ENCODE measurements around the gene TECRL. TPM values are rescaled to one million over a fixed set of nuclear protein-coding genes. Genes with fewer than 3 reads are reported as not detected.

The TECRL gene
- total RNA-seq, 1 donor from 2014 or later, result not detected

DNA sequence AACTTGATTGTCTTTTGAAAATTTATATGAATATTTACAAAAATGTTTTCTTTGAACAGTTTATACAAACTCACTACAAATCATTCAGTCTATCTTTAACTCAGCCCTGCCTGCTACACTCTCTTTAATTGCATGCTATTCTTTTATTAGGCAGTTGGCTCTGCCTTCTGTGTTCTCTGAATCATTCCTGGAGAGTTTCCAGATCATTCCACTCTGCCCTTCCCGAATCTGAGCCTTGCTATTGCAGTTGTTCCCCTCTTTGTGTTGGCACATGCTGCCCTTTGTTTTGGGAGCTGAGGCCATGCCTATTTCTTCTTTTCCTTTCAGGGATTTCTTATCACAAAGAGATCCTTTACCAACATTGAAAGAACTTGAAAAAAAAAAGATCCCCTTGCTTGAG is 8.7 kb upstream of the TECRL start:
- Mint-ChIP-seq H3K4me3 (ENCODE audit: unreplicated experiment) (no peak overlapping the region), H3K9me3 (ENCODE audit: unreplicated experiment) (no peaks in the 10 kb centered on the region), H3K27ac (ENCODE audit: unreplicated experiment) (no peak overlapping the region), H3K27me3 (ENCODE audit: low read depth, unreplicated experiment) (no peaks in the 10 kb centered on the region), H3K4me1 (ENCODE audit: low read depth, unreplicated experiment) (no peaks in the 10 kb centered on the region), H3K36me3 (ENCODE audit: low read depth, unreplicated experiment) (no peaks in the 10 kb centered on the region)
- no peak overlapping the region for H3K9ac ChIP-seq (ENCODE audit: low read length)
- DNase-seq (ENCODE audit: low read depth) (peak; percentile 4), FAIRE-seq (no peak)
- no peaks in the 10 kb centered on the region for H4K20me1 ChIP-seq (ENCODE audit: insufficient read depth, low read length)
- no peaks in the 10 kb centered on the region for H3K9me3 ChIP-seq (ENCODE audit: insufficient read depth, low read depth, low read length)
- TF ChIP-seq, protein P1, sequence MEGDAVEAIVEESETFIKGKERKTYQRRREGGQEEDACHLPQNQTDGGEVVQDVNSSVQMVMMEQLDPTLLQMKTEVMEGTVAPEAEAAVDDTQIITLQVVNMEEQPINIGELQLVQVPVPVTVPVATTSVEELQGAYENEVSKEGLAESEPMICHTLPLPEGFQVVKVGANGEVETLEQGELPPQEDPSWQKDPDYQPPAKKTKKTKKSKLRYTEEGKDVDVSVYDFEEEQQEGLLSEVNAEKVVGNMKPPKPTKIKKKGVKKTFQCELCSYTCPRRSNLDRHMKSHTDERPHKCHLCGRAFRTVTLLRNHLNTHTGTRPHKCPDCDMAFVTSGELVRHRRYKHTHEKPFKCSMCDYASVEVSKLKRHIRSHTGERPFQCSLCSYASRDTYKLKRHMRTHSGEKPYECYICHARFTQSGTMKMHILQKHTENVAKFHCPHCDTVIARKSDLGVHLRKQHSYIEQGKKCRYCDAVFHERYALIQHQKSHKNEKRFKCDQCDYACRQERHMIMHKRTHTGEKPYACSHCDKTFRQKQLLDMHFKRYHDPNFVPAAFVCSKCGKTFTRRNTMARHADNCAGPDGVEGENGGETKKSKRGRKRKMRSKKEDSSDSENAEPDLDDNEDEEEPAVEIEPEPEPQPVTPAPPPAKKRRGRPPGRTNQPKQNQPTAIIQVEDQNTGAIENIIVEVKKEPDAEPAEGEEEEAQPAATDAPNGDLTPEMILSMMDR (IDR thresholded peaks at IDR 0.05; ENCODE audit: insufficient read depth, low read depth, low read length), result no peak
- no peak for TF ChIP-seq EZH2 (IDR thresholded peaks at IDR 0.05; ENCODE audit: insufficient read depth, low read length)
- H3K4me3 ChIP-seq (ENCODE audit: insufficient read depth, low read depth, low read length), result no peak overlapping the region
- H3K27ac ChIP-seq (ENCODE audit: low read depth, low read length), result no peak overlapping the region
- no peaks in the 10 kb centered on the region for H3K27me3 ChIP-seq (ENCODE audit: insufficient read depth, low read length)
- no peaks in the 10 kb centered on the region for H3K79me2 ChIP-seq (ENCODE audit: insufficient read depth, low read length)
- no peak overlapping the region for H3K4me2 ChIP-seq (ENCODE audit: low read length)
- H3K4me1 ChIP-seq (ENCODE audit: insufficient read depth, low read length), result no peaks in the 10 kb centered on the region
- peak overlapping the region; percentile 60 for H2AFZ ChIP-seq (ENCODE audit: low read depth, low read length)
- H3K36me3 ChIP-seq (ENCODE audit: insufficient read depth, low read length), result no peaks in the 10 kb centered on the region

DNA sequence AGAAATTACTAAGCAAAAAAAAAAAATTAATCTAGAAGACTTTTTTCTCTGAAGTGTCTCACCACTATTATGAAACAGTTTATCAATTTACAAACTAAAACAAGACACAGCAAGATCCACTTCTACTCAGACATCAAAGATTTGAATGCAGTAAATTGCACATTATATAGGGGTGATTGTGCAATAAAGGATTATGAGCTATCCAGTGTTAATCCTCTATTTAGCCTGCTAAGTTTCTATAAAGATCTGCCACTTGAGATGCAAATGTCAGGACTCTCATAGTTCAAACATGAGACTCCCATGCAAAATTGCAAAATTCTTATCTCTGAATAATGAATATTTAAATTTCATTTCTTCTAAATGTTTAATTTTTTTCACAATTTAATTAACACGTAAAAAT is 2.2 kb downstream of the TECRL start:
- H3K4me1 ChIP-seq (ENCODE audit: insufficient read depth, low read length), result no peaks in the 10 kb centered on the region
- H3K4me3 ChIP-seq (ENCODE audit: insufficient read depth, low read depth, low read length), result no peak overlapping the region
- TF ChIP-seq EZH2 (IDR thresholded peaks at IDR 0.05; ENCODE audit: insufficient read depth, low read length), result no peak
- TF ChIP-seq, protein P1 (IDR thresholded peaks at IDR 0.05; ENCODE audit: insufficient read depth, low read depth, low read length), result no peak
- DNase-seq (ENCODE audit: low read depth) (no peak), FAIRE-seq (no peak)
- Mint-ChIP-seq H3K27ac (ENCODE audit: unreplicated experiment) (no peak overlapping the region), H3K9me3 (ENCODE audit: unreplicated experiment) (no peaks in the 10 kb centered on the region), H3K27me3 (ENCODE audit: low read depth, unreplicated experiment) (no peaks in the 10 kb centered on the region), H3K36me3 (ENCODE audit: low read depth, unreplicated experiment) (no peaks in the 10 kb centered on the region), H3K4me3 (ENCODE audit: unreplicated experiment) (no peak overlapping the region), H3K4me1 (ENCODE audit: low read depth, unreplicated experiment) (no peaks in the 10 kb centered on the region)
- no peaks in the 10 kb centered on the region for H3K27me3 ChIP-seq (ENCODE audit: insufficient read depth, low read length)
- no peak overlapping the region for H3K9ac ChIP-seq (ENCODE audit: low read length)
- no peaks in the 10 kb centered on the region for H3K79me2 ChIP-seq (ENCODE audit: insufficient read depth, low read length)
- no peak overlapping the region for H2AFZ ChIP-seq (ENCODE audit: low read depth, low read length)
- H3K9me3 ChIP-seq (ENCODE audit: insufficient read depth, low read depth, low read length), result no peaks in the 10 kb centered on the region
- no peak overlapping the region for H3K4me2 ChIP-seq (ENCODE audit: low read length)
- H3K27ac ChIP-seq (ENCODE audit: low read depth, low read length), result no peak overlapping the region
- H4K20me1 ChIP-seq (ENCODE audit: insufficient read depth, low read length), result no peaks in the 10 kb centered on the region
- no peaks in the 10 kb centered on the region for H3K36me3 ChIP-seq (ENCODE audit: insufficient read depth, low read length)

DNA sequence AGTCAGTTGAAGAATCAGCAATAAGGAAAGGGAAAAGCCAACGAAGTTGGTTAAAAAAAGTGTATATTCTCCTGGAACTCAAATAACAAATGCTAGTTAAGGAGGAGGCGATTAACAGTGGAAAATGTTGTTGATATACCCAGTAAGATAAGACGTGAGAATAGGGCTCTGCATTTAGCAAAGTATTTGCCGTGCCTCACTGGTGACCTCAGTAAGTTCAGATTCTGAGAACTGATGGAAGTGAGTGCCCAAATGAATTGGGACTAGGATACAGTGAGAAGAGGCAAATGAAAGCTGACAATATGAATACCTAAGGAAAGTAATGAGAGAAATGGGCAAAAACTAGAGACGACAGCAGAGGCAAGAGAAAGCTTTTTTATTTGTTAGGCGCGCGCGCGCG is 3.5 kb downstream of the TECRL start:
- Histone ChIP-seq H4K20me1 (ENCODE audit: insufficient read depth, low read length) (no peaks in the 10 kb centered on the region), H3K4me1 (ENCODE audit: insufficient read depth, low read length) (no peaks in the 10 kb centered on the region), H3K9me3 (ENCODE audit: insufficient read depth, low read depth, low read length) (no peaks in the 10 kb centered on the region), H2AFZ (ENCODE audit: low read depth, low read length) (no peak overlapping the region), H3K27ac (ENCODE audit: low read depth, low read length) (no peak overlapping the region), H3K4me2 (ENCODE audit: low read length) (no peak overlapping the region), H3K27me3 (ENCODE audit: insufficient read depth, low read length) (no peaks in the 10 kb centered on the region), H3K4me3 (ENCODE audit: insufficient read depth, low read depth, low read length) (no peak overlapping the region), H3K79me2 (ENCODE audit: insufficient read depth, low read length) (no peaks in the 10 kb centered on the region), H3K36me3 (ENCODE audit: insufficient read depth, low read length) (no peaks in the 10 kb centered on the region), H3K9ac (ENCODE audit: low read length) (no peak overlapping the region)
- Mint-ChIP-seq H3K4me1 (ENCODE audit: low read depth, unreplicated experiment) (no peaks in the 10 kb centered on the region), H3K27ac (ENCODE audit: unreplicated experiment) (no peak overlapping the region), H3K9me3 (ENCODE audit: unreplicated experiment) (no peaks in the 10 kb centered on the region), H3K27me3 (ENCODE audit: low read depth, unreplicated experiment) (no peaks in the 10 kb centered on the region), H3K4me3 (ENCODE audit: unreplicated experiment) (no peak overlapping the region), H3K36me3 (ENCODE audit: low read depth, unreplicated experiment) (no peaks in the 10 kb centered on the region)
- DNase-seq (ENCODE audit: low read depth) (no peak), FAIRE-seq (no peak)
- TF ChIP-seq, protein P1 (IDR thresholded peaks at IDR 0.05; ENCODE audit: insufficient read depth, low read depth, low read length), result no peak
- no peak for TF ChIP-seq EZH2 (IDR thresholded peaks at IDR 0.05; ENCODE audit: insufficient read depth, low read length)
